ENCODE data around the gene TBX1.

The TBX1 gene

DNA sequence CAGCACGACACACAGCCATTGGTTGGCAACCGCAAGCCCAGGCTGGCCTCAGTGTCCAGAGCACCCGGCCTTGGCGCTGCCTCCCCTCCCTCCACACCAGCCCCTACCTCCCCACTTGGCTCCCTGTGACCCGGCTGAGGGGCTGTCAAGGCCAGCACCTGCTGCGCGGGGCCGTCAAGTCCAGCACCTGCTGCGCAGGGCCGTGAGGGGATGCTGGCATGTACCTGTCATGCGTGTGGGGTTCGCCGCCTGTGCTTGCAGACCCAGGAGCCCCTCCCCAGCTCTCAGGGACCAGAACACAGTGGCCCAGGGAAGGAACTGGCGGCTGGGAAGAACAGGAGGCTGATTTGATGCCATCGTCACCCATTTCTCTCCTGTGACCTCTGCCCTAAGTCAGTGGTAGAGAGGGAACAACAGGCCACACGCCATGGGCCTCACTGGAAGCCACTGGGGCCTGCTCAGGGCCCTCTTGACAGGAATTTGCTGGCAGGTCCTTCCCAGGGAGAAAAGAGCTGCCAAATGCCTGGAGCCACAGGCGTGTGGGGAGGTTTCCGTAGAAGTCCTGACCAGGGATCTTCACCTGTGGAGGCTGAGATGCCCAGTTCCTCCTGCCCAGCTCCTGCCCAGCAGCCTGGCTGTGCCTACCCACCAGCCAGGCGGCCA is 37.6 kb downstream of the TBX1 start:
- no peak for DNase-seq (ENCODE audit: low read depth in 1 of 2, low spot score in 1 of 2)

DNA sequence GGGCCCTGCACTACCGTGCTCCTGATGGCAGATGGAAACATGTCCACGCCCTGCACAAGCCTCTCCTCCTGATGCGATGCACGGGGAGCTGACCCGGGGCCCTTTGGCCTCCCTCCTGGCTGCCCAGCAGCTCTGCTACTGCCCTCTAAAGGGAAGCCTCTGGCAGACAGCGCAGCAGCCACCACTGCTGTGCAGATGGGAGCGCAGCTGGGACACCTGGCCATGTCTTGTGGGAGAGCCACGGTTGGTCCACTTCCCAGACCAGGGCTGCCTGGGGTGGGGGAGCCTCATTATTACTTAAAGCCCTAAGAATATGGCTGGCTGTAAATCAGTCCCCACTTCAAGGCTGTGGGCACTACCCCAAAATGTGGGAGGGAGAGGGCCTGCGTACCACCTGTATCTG is 38.3 kb downstream of the TBX1 start:
- no peak for DNase-seq (ENCODE audit: low read depth in 1 of 2, low spot score in 1 of 2)

DNA sequence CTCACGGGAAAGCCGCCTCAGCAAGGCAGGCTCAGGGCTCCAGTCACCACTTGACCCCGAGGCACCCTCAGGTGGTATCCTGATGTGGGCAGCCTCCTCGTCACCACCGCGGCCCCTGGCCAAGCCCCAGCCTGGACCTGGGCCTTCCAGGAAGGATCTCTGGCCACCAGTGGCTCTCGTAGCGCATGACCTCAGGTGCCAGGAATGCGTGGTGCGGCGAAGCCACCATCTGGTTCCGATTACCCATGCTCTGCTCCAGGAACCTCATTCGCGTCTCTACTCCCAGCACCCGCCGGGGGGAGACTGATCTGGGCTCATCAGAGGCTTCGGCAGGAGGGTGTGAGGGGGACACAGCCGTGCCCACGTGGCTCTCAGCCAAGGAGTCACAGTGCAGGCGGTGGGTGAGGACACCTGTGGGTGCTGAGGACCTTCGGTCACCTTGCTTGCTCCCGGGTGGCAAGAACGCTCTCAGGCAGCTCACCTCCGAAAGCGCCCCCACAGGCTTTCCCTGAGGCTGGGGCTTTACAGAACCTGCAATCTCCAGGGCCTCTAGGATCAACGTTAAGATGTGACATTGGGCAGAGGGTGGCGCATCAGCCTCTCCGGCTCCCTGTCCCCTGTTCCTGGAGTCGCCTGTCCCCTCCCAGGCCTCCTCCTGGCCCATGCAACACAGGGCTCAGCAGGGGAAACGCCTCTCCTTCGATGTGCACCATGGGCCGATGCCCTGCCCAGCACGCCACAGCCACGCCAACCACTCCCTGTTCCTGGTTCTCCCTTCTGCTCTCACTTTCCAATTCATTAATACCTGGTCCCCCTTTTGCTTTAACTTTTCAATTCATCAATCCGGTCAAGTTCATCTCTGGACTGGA is 39.0 kb downstream of the TBX1 start:
- no peak for DNase-seq (ENCODE audit: low read depth in 1 of 2, low spot score in 1 of 2)

DNA sequence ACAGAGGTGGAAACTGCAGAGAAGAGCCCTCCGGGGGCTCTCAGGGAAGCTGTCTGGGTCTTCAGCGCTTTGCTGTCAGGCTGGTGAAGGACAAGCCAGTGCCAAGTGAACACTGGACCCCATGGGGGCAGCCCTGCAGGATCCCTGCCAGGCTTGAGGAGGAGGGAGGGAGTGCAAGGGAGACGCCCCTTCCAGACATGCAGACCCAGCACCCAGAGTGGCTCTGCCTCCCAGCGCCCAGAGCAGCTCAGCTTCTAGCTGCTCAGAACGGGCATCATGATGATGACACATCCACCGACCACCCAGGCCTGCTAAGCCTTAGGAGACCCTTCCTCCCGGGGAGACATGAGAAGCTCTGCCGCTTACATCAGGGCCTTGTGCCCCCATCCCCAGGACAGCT is 39.7 kb downstream of the TBX1 start:
- DNase-seq (ENCODE audit: low read depth in 1 of 2, low spot score in 1 of 2) = no peak

DNA sequence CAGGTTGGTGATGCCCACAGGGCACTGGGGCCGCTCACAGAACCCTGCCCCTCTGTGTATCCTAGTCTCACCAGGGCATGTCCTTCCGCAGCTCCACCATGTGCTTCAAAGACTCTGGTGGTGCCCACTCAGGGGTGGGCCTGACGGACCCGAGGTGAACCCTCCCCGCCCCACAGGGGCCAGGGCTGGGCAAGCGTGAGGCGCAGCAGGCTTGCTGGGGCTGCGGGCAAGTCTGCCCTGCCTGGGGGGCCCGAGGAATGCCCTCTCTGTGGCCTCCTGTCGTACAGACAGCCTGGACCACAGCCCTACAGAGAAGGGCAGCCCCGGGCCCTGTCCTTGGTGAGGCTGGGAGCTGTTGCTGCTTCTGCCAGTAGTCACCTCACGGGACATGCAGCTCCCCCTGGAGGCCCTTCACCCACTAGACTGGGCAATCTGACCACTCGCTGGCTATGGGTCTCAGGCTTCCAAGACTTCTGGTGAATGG is 40.2 kb downstream of the TBX1 start:
- no peak for DNase-seq (ENCODE audit: low read depth in 1 of 2, low spot score in 1 of 2)

DNA sequence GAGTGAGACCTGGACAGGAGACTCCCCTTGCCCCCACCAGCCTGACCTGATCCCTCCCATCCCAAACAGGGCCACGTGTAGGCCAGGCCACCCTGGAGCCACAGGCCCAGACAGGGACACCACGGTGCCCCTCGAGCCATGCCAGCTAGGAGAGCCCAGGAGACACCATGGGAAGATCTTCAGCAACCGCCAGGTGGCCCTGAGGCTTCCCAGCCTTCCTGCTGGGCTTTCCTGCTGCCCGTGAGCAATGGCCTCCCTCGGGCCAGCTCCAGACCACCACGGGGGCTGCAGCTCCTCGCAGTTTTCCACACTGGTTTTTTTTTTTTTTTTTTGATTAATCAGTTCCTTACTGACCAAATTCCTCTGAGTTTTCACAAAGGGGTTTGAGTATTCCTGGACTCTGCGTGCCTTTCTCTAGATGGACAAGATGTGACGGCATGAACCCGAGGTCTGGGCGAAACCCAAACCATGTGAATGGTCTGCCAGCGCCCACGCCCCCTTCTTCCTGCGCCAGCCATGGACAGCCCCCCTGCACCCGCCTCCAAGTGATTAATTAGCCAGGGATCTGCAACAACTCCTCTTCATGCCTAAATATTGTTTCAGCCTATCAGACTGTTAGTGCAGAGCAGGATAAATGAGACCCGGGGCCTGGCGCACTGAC is 40.9 kb downstream of the TBX1 start:
- DNase-seq (ENCODE audit: low read depth in 1 of 2, low spot score in 1 of 2) = no peak

DNA sequence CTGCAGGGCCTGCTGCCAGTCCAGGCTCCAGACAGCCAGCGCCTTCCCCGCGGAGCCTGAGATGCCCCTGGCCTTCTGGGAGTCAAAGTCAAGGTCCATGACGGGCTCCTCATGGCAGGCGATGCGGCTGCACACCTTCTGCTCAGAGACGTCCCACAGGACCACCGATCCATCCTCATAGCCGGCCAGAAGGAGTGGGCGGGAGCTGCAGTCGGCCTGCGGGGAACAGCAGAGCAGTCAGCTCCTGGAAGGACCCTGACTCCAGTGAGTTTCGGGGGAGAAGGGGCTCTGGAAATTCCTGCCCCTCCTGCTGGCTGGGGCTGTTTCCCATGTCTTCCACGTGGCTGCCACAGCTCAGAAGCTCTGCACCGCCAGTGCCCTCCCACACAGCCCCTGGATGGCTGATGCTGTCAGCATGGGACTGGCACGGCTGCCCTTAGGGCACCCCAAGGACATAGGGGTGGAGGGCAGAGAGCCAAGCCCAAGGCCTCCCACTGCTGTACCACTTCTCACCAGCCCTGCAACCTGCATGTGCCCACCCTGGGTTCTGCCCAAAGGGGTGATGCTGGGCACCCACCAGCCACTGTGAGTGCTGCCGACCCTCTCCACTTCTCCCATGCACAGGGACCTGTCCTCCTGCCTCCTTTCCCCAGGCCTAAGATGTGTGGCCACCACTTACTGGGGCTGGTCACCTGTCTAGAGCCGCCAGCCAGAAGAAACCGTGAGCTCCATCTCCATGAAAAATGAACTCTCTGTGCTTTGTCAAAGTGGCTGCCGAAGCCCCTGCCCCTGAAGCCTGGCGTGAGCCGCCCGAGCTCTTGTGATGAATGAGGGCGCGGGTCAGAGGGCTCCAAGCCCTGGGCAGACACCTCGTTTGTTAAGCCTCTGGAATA is 41.7 kb downstream of the TBX1 start:
- DNase-seq (ENCODE audit: low read depth in 1 of 2, low spot score in 1 of 2) = no peak

DNA sequence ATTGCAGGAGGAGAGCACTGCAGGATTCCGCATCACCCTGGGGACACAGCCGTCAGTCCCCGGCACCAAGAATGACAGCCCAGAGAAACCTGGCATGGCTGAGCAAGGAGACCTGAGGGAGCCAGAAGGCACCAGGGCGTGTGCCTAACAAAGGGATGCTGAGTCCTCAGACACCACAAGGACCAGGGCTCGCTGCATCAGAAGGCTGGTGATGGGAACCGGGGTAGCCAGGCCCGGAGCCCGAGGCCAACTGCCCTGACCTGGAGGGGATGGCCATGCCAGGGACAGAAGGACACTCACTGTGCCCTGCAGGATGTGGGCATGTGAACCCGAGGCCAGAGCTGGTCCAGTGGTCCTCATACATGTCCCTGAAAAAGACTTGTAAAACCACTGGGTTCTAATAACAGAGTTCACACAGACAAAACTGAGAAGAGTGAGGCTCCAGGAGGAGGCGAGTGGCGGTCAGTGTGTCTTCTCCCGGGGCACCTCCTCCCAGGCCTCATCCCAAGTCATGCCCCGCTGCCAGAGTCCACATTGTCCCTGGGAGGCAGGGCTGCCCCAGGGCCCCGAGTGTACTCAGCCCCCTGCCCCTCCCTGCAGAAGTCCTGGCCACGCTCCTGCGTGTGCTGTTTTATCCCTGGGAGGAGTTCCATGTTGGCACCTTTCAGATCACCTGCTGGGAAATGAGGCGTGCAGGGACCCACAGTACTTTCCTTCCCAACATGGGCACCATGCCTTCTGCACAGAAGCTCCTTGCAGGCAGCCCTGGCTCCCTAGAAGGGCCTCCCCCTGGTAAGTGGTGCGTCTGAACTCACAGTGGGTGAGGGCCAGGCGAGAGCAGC is 42.5 kb downstream of the TBX1 start:
- no peak for DNase-seq (ENCODE audit: low read depth in 1 of 2, low spot score in 1 of 2)

DNA sequence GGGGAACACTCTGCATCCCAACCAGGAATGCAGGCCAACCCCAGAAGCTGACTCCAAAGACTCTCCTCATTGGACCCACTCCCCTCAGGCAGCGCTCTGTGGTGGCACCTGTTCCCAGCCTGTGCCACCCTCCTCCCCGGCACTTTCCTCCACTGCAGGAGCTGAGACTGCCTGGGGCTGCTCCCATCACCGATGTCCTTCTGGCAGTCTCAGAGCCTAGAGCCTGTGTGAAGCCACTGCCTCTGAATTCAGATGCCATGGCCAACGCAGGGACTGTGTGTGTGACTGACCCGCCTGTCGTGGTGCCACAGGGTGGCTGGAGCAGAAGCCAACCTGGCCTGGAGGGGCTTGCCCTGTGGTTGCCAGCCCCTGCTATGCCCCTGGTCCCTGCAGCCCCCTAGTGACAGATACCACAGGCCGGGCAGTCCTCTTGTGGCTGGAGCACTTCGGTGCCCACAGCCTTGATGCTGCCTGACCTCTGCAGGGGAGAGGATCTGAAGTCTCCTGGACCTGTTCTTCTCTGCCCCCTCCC is 43.2 kb downstream of the TBX1 start:
- DNase-seq (ENCODE audit: low read depth in 1 of 2, low spot score in 1 of 2) = no peak

DNA sequence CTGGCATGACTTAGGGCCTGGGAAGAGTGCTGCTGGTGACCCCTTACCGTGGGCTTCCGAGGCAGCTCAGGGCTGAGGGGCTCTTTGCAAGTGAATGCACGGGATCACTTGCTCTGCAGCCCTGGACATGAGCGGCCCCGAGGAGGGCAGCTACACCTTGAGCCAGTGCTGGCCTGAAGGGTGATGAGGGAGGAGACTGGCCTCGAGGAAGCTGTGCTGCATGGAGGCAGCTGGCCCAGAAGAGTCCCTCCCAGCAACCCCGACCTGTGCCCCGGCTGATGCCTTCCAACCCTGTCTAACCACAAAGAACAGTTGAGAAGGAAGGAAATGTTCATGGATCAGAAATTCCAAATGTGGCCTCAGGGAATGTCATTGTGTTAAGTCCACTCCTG is 45.2 kb downstream of the TBX1 start:
- no peak for DNase-seq (ENCODE audit: low read depth in 1 of 2, low spot score in 1 of 2)

DNA sequence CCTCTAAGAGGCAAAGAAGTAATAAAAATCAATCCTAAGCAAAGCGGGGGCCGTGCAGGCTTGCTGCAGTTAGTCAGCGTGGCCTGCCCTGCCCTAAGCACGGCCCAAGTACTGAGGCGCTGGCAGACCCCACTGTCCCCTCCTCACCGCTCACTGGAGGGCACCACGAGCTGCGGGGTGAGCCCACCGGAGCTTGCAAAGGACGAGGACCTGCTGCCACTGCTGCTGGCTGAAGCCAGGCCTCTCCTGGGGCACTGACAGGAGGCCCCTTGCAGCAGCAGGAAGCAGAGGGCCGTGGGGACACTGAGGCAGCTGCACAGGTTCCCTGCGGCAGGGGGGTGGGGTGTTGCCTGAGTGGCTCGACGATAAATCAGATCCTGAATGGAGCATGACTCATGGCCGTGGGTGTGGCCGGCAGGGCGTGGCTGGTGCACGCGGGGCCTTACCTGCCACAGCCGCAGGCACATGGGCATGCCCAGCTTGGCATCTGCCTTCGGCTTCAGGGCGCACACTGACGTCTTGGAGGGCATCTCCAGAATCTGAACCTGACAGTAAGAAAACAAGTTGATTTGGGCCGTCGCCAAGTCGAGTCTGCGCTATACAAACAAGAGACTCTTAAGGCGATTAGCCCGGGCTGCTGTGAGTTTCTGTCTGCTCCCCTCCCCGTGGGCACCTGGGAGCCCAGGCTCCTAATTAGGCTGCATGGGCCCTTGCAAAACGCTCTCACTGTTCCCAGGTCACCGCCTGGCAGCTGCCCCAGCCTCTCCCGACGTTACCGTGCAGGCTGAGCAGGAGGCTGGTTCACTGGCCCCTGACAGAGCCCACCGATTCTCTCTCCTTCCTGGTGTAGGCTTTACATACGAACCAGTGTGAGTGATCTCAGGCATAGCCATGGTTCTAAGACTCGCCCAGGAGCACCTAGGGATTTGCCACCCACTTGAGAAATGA is 45.9 kb downstream of the TBX1 start:
- DNase-seq (ENCODE audit: low read depth in 1 of 2, low spot score in 1 of 2) = no peak

DNA sequence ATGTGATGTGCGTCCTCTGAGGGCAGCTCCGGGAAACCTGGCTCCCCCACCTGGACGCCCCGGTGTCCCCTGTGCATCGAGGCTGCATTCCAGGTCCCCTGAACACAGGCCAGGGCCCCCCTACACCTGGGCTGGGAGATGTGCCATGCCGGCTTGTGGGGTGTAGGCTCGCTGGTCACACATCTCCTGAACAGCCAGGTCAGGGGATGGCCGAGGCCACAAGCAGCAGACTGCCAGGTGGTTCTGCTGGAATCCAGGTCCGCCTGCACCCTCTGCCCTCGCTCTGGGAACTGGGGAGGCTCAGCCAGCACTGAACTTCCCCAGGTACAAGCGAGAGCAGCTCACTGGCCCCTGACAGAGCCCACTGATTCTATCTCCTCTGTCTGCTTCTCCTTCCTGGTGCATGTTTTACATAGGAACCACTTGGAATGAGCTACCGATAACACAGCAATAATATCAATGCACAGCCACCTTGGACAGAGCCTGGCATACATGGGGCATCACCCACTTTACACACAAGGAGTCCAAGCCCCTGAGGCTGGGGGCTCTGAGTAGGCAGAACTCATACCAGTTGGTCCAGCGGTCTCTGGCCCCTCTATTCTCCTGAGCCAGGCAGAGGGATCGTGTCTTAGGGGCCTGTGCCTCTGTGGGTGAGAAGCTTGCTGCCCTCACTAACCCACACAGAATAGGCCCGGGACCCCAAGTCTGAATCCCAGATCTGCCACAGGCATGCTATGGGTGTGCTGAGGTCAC is 46.8 kb downstream of the TBX1 start:
- DNase-seq (ENCODE audit: low read depth in 1 of 2, low spot score in 1 of 2) = no peak

DNA sequence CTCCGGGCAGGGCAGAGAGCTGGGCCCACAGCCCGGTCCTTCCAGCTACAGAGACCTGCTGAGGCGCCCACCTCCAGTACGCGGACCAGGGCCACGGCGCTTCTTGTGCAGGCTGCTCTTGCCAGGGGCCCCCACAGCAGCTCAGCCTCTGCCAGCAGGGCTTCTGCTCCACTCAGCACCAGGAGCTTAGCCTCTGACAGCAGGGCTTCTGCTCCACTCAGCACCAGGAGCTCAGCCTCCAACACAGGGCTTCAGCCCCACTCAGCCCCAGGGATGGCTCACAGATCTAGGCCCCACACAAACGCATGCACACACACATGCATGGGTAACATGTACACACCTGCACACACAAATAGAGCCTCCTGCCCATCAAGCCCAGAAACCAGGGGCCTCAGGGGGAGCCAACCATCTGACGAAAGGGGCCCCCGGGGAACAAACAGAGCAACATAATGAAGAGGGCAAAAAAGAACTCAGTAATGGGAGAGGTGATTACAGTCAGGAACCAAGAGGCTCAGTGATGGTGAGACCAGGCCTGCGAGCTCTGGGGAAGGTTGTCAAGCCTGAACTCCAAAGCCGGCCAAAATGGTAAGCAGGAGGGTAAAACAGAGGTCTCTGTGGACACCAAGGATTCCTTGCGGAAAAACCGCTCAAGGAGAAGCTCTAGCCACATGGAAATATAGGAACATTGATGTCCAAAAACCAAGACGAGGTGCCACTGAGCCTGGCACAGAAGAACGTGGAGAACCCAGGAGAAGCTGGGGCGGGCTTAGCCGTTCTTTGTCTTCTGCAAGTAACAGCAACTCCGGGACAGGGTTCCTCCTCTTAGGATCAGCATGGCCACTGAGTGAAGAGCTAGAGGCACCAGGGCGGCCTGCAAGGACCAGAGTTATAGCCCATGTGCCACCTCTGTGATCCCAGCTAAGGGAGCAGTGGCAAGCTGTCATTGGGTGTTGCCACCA is 47.6 kb downstream of the TBX1 start:
- no peak for DNase-seq (ENCODE audit: low read depth in 1 of 2, low spot score in 1 of 2)

DNA sequence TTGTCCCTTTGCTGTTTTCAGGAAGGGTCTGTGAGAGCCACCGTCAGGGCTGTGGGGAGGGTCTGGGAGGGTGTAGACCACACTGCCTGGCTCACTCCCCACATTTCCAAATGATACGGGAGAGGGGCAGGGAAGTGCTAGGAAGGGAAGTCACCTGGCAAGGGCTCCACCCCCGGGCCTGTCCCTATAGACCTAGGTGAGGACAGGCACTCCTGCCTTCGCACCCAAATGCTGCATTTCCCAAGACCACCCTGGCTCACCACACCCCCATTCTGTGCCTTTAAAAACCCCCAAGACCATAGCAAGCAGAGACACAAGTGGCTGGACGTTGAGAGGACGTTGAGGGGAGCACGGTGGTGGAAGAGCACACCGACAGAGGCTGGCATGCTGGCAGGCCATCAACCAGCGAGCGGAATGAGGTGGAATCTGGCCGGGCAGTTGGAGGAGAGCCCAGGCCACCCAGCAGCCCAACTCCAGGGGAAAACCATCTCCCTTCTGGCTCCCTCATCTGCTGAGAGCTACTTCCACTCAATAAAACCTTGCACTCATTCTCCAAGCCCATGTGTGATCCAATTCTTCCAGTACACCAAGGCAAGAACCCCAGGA is 48.4 kb downstream of the TBX1 start:
- DNase-seq (ENCODE audit: low read depth in 1 of 2, low spot score in 1 of 2) = no peak

DNA sequence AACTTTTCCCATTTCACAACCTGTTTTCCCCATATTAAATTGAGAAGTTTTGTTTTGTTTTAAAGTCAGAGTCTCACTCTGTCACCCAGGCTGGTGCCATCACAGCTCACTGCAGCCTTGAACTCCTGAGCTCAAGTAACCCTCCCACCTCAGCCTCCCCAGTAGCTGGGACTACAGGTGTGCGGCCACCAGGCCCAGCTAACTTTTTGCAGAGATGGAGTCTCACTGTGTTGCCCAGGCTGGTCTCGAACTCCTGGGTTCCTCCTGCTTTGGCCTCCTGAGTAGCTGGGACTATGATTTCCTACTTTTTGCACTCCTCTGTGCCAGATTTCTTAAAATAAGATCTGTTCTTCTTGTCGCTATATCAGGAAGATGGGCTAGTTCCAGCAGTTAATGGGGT is 49.2 kb downstream of the TBX1 start:
- no peak for DNase-seq (ENCODE audit: low read depth in 1 of 2, low spot score in 1 of 2)

DNA sequence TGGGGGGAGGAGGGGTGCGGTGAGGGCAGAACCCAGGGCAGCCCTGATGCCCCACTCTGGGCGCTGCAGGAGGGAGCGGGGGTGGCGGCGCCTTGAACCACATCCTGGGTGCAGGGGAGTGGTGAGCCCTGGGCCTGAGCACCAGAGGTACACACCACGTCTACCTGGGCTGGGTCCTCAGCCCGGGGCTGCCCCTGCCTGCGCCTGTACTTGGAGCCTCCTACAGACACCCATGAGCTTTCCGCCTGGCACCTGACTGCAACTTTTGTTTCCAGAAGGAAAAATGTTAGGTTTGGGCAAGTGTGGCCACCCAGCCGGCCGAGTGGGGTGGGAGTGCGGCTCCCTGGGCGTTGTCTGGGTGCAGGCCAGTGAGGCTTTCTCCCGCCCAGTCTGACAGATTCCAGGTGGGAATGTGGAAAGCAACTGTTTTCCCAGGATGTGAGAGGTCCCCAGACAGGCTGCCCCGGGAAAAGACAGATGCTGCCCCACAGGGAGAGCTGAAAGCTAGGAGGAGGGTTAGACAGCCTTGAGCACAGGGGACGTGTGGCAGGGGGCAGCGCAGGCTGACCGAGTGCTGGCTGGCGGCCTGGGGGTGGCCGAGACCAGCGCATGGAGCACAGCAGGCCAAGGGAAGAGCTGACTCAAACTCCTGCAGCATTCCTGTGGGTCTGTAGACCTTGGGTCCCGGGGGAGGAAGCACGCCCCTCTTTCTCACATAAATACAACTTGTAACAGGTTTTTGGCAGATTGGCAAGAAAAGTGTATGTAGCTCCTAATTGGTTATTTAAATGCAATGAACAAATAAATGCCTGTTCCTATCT is 50.0 kb downstream of the TBX1 start:
- no peak for DNase-seq (ENCODE audit: low read depth in 1 of 2, low spot score in 1 of 2)

All from activated CD4-positive, alpha-beta T cell treated with anti-CD3 and anti-CD28 coated beads, Interleukin-2, amount 50 U/mL, for 24 hours (primary cell).